IMR-90 (cell line): ENCODE results near the gene FAM219A. TPM values are rescaled to one million over a fixed set of nuclear protein-coding genes. Genes with fewer than 3 reads are reported as not detected.

Experiments
- ATAC-seq: fragments of 200-7000 bp; cut with Tn5 transposase; 2 replicates; pipeline ENCODE4 v1.9.1; 2020; ENCODE audit warnings: low read depth, mild to moderate bottlenecking, moderate library complexity
- BruUV-seq: library from RNA; stranded (reverse); fragments of 400-500 nt; replicated peaks from 2 replicates; lab custom pipeline; 2021; lab: Mats Ljungman, UMichigan
- CTCF ChIA-PET: fragments of 300-600 bp; formaldehyde crosslinking; extraction: SDS; loops from one replicate; lab custom pipeline; 2021; ENCODE audit warnings: antibody characterized with exemption; lab: Yijun Ruan, JAX
- POLR2A ChIA-PET: fragments of 300-600 bp; sonication (Branson Sonifier 250); formaldehyde crosslinking; loops from one replicate; lab custom pipeline; 2022; ENCODE audit warnings: antibody characterized with exemption; ENCODE audit not compliant: unreplicated experiment; lab: Charles Lee
- DNase-seq: peaks from one replicate; pipeline ENCODE4 v3.0.0; 2013
- H2AFZ ChIP-seq: replicated peaks from 2 replicates; pipeline ENCODE3; 2013; ENCODE audit warnings: low read length, mild to moderate bottlenecking; ENCODE audit not compliant: poor library complexity
- H2AK5ac ChIP-seq: 2 replicates; pipeline ENCODE4 v1.6.1; 2013; ENCODE audit warnings: low read depth, low read length, inconsistent platforms
- H2AK9ac ChIP-seq: replicated peaks from 2 replicates; pipeline ENCODE3; 2013; ENCODE audit warnings: mild to moderate bottlenecking, low read depth, low read length, moderate library complexity; ENCODE audit not compliant: poor library complexity
- H2BK120ac ChIP-seq: 2 replicates; pipeline ENCODE4 v1.6.1; 2013; ENCODE audit warnings: low read depth, low read length, inconsistent platforms
- H2BK15ac ChIP-seq: 3 replicates; pipeline ENCODE4 v1.6.1; 2013; ENCODE audit warnings: low read depth, low read length, inconsistent platforms
- H2BK20ac ChIP-seq: 2 replicates; pipeline ENCODE4 v1.6.1; 2013; ENCODE audit warnings: low read depth, mild to moderate bottlenecking, inconsistent platforms, low read length, moderate library complexity
- H2BK5ac ChIP-seq: 2 replicates; pipeline ENCODE4 v1.6.1; 2013; ENCODE audit warnings: mild to moderate bottlenecking, low read depth, low read length, inconsistent platforms; ENCODE audit not compliant: poor library complexity, severe bottlenecking
- H3K14ac ChIP-seq: replicated peaks from 2 replicates; pipeline ENCODE4 v1.6.1; 2013; ENCODE audit warnings: low read depth, low read length, inconsistent platforms
- H3K18ac ChIP-seq: 2 replicates; pipeline ENCODE4 v1.6.1; 2013; ENCODE audit warnings: low read depth, low read length, control low read depth
- H3K23ac ChIP-seq: 2 replicates; pipeline ENCODE4 v1.6.1; 2013; ENCODE audit warnings: low read depth, low read length, inconsistent platforms
- H3K27ac ChIP-seq: 2 replicates; pipeline ENCODE4 v1.5.1; 2013; ENCODE audit warnings: mild to moderate bottlenecking, control low read depth, low read length; ENCODE audit not compliant: insufficient read depth
- H3K27me3 ChIP-seq: 2 replicates; pipeline ENCODE4 v1.6.1; 2013; ENCODE audit warnings: low read length; ENCODE audit not compliant: control insufficient read depth, insufficient read depth
- H3K36me3 ChIP-seq: 2 replicates; pipeline ENCODE4 v1.6.1; 2013; ENCODE audit warnings: low read length, mixed read lengths; ENCODE audit not compliant: control insufficient read depth, insufficient read depth
- H3K4ac ChIP-seq: 2 replicates; pipeline ENCODE4 v1.6.1; 2013; ENCODE audit warnings: low read depth, low read length, inconsistent platforms
- H3K4me1 ChIP-seq: 2 replicates; pipeline ENCODE4 v1.6.1; 2013; ENCODE audit warnings: low read length, mixed read lengths; ENCODE audit not compliant: control insufficient read depth, insufficient read depth
- H3K4me2 ChIP-seq: 2 replicates; pipeline ENCODE4 v1.6.1; 2013; ENCODE audit warnings: low read depth, mild to moderate bottlenecking, control low read depth, low read length, moderate library complexity
- H3K4me3 ChIP-seq: 2 replicates; pipeline ENCODE4 v1.5.1; 2013; ENCODE audit warnings: low read depth, mild to moderate bottlenecking, control low read depth, low read length, moderate library complexity; ENCODE audit not compliant: insufficient read depth
- H3K56ac ChIP-seq: 2 replicates; pipeline ENCODE4 v1.6.1; 2013; ENCODE audit warnings: low read length, inconsistent platforms; ENCODE audit not compliant: insufficient read depth; ENCODE audit errors: extremely low read depth
- H3K79me1 ChIP-seq, 2 experiments: 2 replicates each; pipeline ENCODE4 v1.6.1; 2013; ENCODE audit warnings: low read length in 2 of 2, inconsistent platforms in 1 of 2, low read depth in 1 of 2
- H3K9ac ChIP-seq: 2 replicates; pipeline ENCODE4 v1.6.1; 2013; ENCODE audit warnings: low read depth, low read length, control low read depth
- H3K9me1 ChIP-seq: 2 replicates; pipeline ENCODE4 v1.6.1; 2013; ENCODE audit warnings: low read length, inconsistent platforms; ENCODE audit not compliant: insufficient read depth
- H3K9me3 ChIP-seq: 2 replicates; pipeline ENCODE4 v1.6.1; 2013; ENCODE audit warnings: low read length; ENCODE audit not compliant: control insufficient read depth, insufficient read depth
- H4K20me1 ChIP-seq: 2 replicates; pipeline ENCODE4 v1.6.1; 2013; ENCODE audit warnings: low read length, inconsistent platforms; ENCODE audit not compliant: insufficient read depth
- H4K5ac ChIP-seq: 2 replicates; pipeline ENCODE4 v1.6.1; 2013; ENCODE audit warnings: mild to moderate bottlenecking, low read depth, low read length, control low read depth
- H4K8ac ChIP-seq, 2 experiments: 2 replicates each; pipeline ENCODE4 v1.6.1; 2013; ENCODE audit warnings: low read depth in 2 of 2, low read length in 2 of 2, control low read depth in 1 of 2, inconsistent platforms in 1 of 2
- H4K91ac ChIP-seq: 2 replicates; pipeline ENCODE4 v1.6.1; 2013; ENCODE audit warnings: low read depth, low read length, inconsistent platforms; ENCODE audit not compliant: insufficient read depth
- BHLHE40 ChIP-seq: fragments of 150-350 bp; IDR thresholded peaks from 2 replicates; pipeline ENCODE4 v1.6.1; 2016; ENCODE audit warnings: mild to moderate bottlenecking, low read depth, low read length
- CEBPB ChIP-seq: IDR thresholded peaks from 2 replicates; pipeline ENCODE4 v1.6.1; 2012; ENCODE audit warnings: low read depth, low read length, improper control_type of control experiment
- CHD1 ChIP-seq: IDR thresholded peaks from 2 replicates; pipeline ENCODE4 v1.6.1; 2012; ENCODE audit warnings: low read depth, low read length, improper control_type of control experiment
- FOS ChIP-seq: fragments of 150-350 bp; IDR thresholded peaks from 2 replicates; pipeline ENCODE4 v1.6.1; 2016; ENCODE audit warnings: low read depth, low read length
- MAZ ChIP-seq: IDR thresholded peaks from 2 replicates; pipeline ENCODE4 v1.6.1; 2012; ENCODE audit warnings: low read depth, mild to moderate bottlenecking, low read length, improper control_type of control experiment, moderate library complexity, borderline replicate concordance
- MXI1 ChIP-seq: IDR thresholded peaks from 2 replicates; pipeline ENCODE4 v1.6.1; 2012; ENCODE audit warnings: low read depth, mild to moderate bottlenecking, low read length, moderate library complexity, borderline replicate concordance
- NFE2L2 ChIP-seq: fragments of 150-350 bp; IDR thresholded peaks from 2 replicates; pipeline ENCODE4 v1.6.1; 2016; ENCODE audit warnings: low read depth, mild to moderate bottlenecking, low read length
- POLR2A ChIP-seq: IDR thresholded peaks from 2 replicates; pipeline ENCODE4 v1.6.1; 2012; ENCODE audit warnings: mild to moderate bottlenecking, low read depth, low read length
- RCOR1 ChIP-seq: IDR thresholded peaks from 2 replicates; pipeline ENCODE4 v1.6.1; 2012; ENCODE audit warnings: mild to moderate bottlenecking, low read length, improper control_type of control experiment; ENCODE audit not compliant: insufficient replicate concordance
- RFX5 ChIP-seq: IDR thresholded peaks from 2 replicates; pipeline ENCODE4 v1.8.0; 2012; ENCODE audit warnings: low read depth, mild to moderate bottlenecking, low read length, moderate library complexity
- SMC3 ChIP-seq: fragments of 150-350 bp; IDR thresholded peaks from 2 replicates; pipeline ENCODE4 v1.6.1; 2016; ENCODE audit warnings: low read depth, mild to moderate bottlenecking, antibody characterized with exemption, low read length, moderate library complexity
- USF2 ChIP-seq: fragments of 150-350 bp; IDR thresholded peaks from 2 replicates; pipeline ENCODE4 v1.6.1; 2017; ENCODE audit warnings: mild to moderate bottlenecking, antibody characterized with exemption, low read length, low read depth
- WGBS, 2 experiments: methylation state at CpG; one replicate each; pipeline versions ENCODE4 v1.1.5 to v1.1.7; 2013; ENCODE audit warnings: missing lambda C conversion rate in 2 of 2; ENCODE audit not compliant: insufficient read length in 1 of 2; ENCODE audit errors: extremely low coverage in 2 of 2; 5-methylcytosine and 5-hydroxymethylcytosine counted together
- dilution Hi-C: fragments of 300-500 bp; cut with HindIII; formaldehyde crosslinking; loops from one replicate; pipeline ENCODE4 v1.14.3; 2018; ENCODE audit warnings: low sequenced_read_pairs; ENCODE audit not compliant: unreplicated experiment
- in situ Hi-C: fragments of 300-500 bp; cut with MboI; formaldehyde crosslinking; loops from 3 replicates; pipeline ENCODE4 v1.14.3; 2019; ENCODE audit warnings: low sequenced_read_pairs, inconsistent platforms, mixed read lengths
- intact Hi-C: fragments of 100-400 bp; cut with micrococcal nuclease; formaldehyde crosslinking; loops from 2 replicates; pipeline ENCODE4 v1.10.0; 2022
- polyA plus RNA-seq, 3 experiments: library from polyadenylated mRNA; depleted of rRNA; stranded (reverse); fragments of >200 nt; gene quantifications; 2 replicates each; pipeline ENCODE4 v1.2.3, GENCODE V29; 2012; ENCODE audit warnings: low replicate concordance in 1 of 3
- total RNA-seq: library from RNA; depleted of rRNA; stranded (reverse); fragments of >200 nt; gene quantifications from 2 replicates; pipeline ENCODE4 v1.2.3, GENCODE V29; 2012
- TF ChIP-seq, protein P1 (sequence below): conservative IDR thresholded peaks from 2 replicates; pipeline ENCODE4 v1.5.1; 2012; ENCODE audit warnings: mild to moderate bottlenecking, low read depth, low read length, improper control_type of control experiment

The FAM219A gene
- total and polyA plus RNA-seq, 2 of the 4 experiments (the other 2 are of a cell fraction) = 4.8 to 20.8 TPM

GRCh38 chr9:34437006-34437925 lies 21.1 kb downstream of the FAM219A start:
- ATAC-seq (peak; percentile 92), DNase-seq (peak; percentile 79)
- Histone ChIP-seq H2AK5ac (no peak overlapping the region), H4K5ac (no peak overlapping the region), H3K4me2 (no peak overlapping the region), H4K20me1 (peaks cover 47% of the 10 kb centered on the region), H3K56ac (no peak overlapping the region), H3K27me3 (no peaks in the 10 kb centered on the region), H2BK20ac (no peak overlapping the region), H3K9me1 (peaks cover 12% of the 10 kb centered on the region; the same call in 1 of the 2 replicates), H2BK15ac (no peak overlapping the region), H3K79me1 (peaks cover 11 to 42% of the 10 kb centered on the region in 2 experiments), H3K4ac (no peak overlapping the region), H3K14ac (no peak overlapping the region), H3K18ac (no peak overlapping the region), H2AFZ (no peak overlapping the region), H3K4me1 (peaks cover 7% of the 10 kb centered on the region), H3K9ac (no peak overlapping the region), H3K27ac (no peak overlapping the region), H2BK5ac (no peak overlapping the region), H3K9me3 (no peaks in the 10 kb centered on the region), H2BK120ac (no peak overlapping the region), H3K36me3 (peaks cover 2% of the 10 kb centered on the region; the same call in 1 of the 2 replicates), H4K8ac (no peak overlapping the region), H3K4me3 (no peak overlapping the region), H2AK9ac (no peak overlapping the region), H4K91ac (no peak overlapping the region), H3K23ac (no peak overlapping the region)
- intact Hi-C loops = loop anchor here (1.0 to 2.0 kb wide), 3 partner anchors 63 to 154 kb away; no protein-coding TSS in a partner anchor
- in situ Hi-C loops = loop anchor here (10.0 kb wide), 2 partner anchors 58 to 168 kb away; no protein-coding TSS in a partner anchor
- 63% methylated on average over 2 of the region's 14 CpGs; no CpG with 5 or more reads in 1 of the 2 experiments for WGBS, 2 experiments
- BruUV-seq = no TSS peak
- CTCF ChIA-PET = no interaction called here
- dilution Hi-C loops = no loop called here
- POLR2A ChIA-PET = no interaction called here
- no peak for TF ChIP-seq CHD1
- TF ChIP-seq USF2 = no peak
- no peak for TF ChIP-seq MXI1
- TF ChIP-seq SMC3 = peak; percentile 74
- TF ChIP-seq CEBPB = no peak
- no peak for TF ChIP-seq RFX5
- TF ChIP-seq NFE2L2 = no peak
- 0 out of 2 replicates have a peak, but pooled peaks have one; percentile 33 for TF ChIP-seq POLR2A
- TF ChIP-seq, protein P1, sequence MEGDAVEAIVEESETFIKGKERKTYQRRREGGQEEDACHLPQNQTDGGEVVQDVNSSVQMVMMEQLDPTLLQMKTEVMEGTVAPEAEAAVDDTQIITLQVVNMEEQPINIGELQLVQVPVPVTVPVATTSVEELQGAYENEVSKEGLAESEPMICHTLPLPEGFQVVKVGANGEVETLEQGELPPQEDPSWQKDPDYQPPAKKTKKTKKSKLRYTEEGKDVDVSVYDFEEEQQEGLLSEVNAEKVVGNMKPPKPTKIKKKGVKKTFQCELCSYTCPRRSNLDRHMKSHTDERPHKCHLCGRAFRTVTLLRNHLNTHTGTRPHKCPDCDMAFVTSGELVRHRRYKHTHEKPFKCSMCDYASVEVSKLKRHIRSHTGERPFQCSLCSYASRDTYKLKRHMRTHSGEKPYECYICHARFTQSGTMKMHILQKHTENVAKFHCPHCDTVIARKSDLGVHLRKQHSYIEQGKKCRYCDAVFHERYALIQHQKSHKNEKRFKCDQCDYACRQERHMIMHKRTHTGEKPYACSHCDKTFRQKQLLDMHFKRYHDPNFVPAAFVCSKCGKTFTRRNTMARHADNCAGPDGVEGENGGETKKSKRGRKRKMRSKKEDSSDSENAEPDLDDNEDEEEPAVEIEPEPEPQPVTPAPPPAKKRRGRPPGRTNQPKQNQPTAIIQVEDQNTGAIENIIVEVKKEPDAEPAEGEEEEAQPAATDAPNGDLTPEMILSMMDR = peak; percentile 84
- TF ChIP-seq RCOR1 = no peak
- TF ChIP-seq FOS = no peak
- no peak for TF ChIP-seq BHLHE40
- no peak for TF ChIP-seq MAZ
